Right forelimb (tissue), 1 donor: ENCODE results near the gene BRD1.
"Not testable (repeated sequence)": the region's sequence is repeated elsewhere in the genome, so short reads cannot be mapped to it uniquely, and the experiment has no call there.

Experiments used
- DNase-seq: peaks from one replicate; pipeline ENCODE4 v3.0.0-alpha.2; 2018

BRD1 gene

GRCh38 chr22:49825944-49826602 is 1.6 kb downstream of the BRD1 start:
- DNase-seq, result no peak

GRCh38 chr22:49825436-49825835 is 2.2 kb downstream of the BRD1 start:
- DNase-seq, result no peak

- no peak for DNase-seq
Observed at GRCh38 chr22:49824936-49825335, 2.7 kb downstream of the BRD1 start.

DNA sequence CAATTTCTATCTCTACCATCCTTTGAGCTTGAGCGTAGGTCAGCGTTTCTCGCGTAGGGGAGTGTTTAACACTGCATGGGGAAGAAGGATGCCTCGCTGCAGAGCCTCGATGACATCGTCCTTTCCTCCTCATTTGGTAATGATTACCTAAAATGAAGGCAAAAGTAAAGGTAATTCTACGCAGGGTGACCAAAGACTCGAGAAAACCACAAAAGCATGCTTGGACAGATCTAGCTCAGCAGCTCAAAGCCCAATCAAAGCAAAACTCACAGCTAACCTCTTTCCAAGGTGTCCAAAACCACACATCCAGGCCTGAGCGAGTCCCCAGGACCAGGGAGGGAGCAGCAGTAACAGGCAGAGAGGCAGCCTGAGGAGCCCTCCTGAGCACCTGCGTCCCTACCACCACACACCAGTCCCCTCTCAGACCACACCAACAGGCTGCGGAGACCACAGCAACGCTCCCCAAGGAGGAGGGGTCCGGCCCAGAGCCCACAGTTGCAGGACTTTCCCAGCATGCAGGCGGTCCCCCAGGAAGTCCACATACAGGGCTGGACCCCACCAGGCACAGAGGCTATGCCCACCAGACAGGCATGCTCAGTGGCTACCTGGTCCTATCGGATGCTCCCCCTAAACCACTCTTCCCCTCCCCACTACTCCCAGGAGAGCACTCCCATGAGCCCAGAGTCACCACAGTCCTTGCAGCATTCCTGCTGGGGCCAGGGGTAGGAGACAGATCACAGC is 3.3 kb downstream of the BRD1 start:
- no peak for DNase-seq

GRCh38 chr22:49823289-49824045 is 4.2 kb downstream of the BRD1 start:
- DNase-seq, result no peak

DNA sequence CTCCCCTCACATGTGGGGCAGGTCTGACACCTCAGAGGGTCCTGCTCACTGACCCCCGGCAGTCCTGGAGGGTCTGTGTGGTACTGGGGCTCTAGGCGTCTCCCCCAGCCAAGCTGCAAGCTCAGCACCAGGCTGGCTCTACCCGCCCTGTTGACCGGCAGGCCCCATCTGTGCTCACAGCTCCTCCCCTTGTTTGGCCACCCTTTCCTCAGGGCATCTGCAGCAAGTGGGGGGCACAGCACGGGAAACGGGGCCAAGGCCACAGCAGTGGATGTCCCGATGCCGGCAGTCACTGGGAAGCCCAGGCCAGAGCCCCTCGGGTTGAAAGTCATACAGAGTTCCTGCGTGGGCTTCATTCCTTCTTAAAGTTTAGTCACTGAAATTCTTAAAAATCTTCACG is 5.9 kb downstream of the BRD1 start:
- not testable (repeated sequence) for DNase-seq

- no peak for DNase-seq
Observed at GRCh38 chr22:49820984-49821383, 6.7 kb downstream of the BRD1 start.

GRCh38 chr22:49817359-49817758 is 10.3 kb downstream of the BRD1 start:
- no peak for DNase-seq

- DNase-seq, result no peak
Observed at GRCh38 chr22:49815641-49816091, 12.0 kb downstream of the BRD1 start.

DNA sequence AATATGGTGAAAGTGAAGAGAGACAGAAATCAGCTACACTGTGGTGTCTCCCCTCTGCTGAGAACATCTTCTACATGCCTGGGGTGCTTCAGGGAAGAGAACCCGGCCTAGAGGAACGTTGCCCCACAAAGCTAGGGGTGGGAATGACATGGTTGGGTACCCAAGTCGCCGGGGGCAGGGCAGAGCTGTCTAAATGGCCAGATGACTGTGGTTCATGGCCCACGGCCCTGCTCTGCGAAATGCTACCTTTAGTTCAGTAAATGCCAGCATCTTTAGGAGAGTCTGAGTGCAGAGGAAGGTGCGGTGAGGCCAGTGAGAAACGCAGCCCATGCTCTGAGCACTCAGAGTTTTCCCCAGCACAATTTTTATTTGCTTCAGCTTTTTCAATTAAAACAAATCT is 12.8 kb downstream of the BRD1 start:
- DNase-seq, result no peak

GRCh38 chr22:49814164-49814686 is 13.4 kb downstream of the BRD1 start:
- DNase-seq, result no peak

DNA sequence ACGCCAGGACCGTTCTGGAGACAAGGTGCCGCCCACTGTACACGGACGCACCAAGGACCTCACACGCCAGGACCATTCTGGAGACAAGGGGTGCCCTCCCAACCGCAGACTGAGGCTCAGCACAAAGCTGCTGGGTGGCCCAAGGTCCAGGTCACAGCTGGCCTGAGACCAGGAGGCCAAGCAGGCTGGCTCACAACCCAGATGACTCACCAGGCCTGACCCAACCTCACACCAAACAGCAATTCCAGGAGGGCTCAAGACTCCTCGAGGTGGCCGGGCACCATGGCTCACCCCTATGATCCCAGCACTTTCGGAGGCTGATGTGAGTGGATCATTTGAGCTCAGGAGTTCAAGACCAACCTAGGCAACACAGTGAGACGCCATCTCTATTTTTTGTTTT is 14.8 kb downstream of the BRD1 start:
- DNase-seq, result no peak

GRCh38 chr22:49811020-49811791 is 16.5 kb downstream of the BRD1 start:
- DNase-seq, result no peak

DNA sequence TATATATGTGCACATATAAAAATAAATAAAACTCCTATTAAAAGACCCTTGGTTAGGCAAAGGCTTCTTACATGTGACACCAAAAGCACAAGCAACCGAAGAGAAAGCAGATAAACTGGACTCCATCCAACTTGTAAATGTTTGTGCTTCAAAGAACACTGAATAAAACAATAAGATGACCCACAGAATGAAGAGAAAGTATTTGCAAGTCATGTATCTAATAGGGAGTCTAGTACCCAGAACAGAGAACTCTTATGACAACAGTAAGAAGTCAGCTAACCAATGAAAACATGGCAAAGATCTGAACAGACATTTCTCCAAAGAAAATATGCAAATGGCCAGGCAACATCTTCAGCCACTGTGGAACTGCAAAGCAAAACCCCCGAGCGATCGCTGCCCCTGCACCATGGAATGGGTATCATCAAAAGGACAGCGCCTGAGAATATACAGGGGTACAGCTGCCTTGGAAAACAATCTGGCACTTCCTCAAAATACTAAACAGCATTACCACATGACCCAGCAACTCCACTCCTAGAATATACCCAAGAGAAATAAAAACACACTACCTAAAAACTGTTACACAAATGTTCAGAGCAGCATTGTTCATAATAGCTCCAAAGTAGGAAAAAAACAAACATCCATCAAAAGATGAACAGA is 17.2 kb downstream of the BRD1 start:
- no peak for DNase-seq

DNA sequence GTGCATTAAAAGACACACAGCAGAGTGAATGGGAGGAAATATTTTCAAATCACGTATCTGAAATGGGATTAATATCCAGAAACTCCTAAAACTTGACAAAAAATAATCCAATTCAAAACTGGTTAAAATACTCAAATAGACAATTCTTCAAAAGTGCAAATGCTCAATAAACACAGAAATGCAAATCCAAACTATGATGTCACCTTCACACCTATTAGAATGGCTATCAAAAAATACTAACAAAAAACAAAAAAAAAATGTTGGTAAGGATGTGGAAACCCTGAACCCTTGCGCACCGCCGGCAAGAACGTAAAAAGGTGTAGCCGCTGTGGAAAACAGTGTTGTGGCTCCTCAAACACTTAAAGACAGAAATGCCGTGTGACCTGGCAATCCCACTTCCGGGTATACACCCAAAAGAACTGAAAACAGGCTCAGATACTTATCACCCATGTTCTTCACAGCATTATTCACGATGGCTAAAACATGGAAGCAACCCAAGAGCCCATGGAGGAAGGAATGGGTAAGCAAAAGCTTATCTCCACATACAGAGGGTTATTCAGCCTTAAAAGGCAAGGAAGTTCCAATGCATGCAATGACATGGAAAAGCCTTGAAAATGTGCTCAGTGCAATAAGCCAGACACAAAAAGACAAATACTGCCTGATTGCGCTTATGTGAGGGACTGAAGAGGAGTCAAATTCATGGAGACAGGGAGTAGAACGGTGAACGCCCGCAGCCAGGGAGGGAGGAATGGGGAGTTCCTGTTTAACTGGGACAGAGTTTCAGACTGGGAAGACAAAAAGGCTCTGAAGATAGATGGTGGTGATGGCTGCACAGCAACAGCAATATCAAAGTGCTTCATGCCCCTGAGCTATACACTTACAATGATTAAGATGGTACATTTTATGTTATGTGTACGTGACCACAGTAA is 19.6 kb downstream of the BRD1 start:
- no peak for DNase-seq

DNA sequence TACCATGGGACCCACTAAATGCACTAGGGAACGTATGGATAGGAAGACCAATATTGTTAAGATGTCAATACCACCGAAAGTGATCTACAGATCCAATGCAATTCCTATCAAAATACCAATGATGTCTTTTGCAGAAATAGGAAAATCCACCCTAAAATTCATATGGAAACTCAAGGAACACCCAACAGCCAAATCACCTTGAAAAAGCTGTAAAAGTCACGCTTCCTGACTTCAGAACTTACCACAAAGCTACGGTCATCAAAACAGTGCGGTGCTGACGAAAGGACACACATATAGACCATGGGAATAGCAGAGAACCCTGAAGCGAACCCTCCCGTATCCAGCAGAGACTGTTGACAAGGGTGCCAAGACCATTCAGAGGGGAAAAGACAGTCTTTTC is 20.5 kb downstream of the BRD1 start:
- no peak for DNase-seq

- no peak for DNase-seq
Observed at GRCh38 chr22:49803737-49804375, 23.8 kb downstream of the BRD1 start.

DNA sequence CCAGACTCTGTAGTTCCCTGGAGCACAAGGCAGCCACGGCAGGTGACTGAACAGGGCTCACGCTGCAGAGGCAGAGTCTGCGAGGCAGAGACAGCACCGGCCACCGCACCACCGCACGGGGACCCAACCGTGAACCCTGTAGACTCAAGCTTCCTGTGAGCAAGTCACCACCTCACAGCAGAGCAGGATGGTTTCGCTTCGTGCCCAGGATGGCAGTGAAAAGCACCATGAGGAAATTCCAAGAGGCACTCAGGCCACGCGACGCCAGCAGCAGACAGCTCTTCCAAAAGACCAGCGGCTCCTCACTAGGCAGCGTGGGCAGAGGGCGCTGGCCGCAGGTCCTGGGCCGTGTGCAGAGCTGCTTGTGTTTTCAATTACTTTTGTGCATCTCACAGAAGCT is 24.5 kb downstream of the BRD1 start:
- DNase-seq, result no peak

DNA sequence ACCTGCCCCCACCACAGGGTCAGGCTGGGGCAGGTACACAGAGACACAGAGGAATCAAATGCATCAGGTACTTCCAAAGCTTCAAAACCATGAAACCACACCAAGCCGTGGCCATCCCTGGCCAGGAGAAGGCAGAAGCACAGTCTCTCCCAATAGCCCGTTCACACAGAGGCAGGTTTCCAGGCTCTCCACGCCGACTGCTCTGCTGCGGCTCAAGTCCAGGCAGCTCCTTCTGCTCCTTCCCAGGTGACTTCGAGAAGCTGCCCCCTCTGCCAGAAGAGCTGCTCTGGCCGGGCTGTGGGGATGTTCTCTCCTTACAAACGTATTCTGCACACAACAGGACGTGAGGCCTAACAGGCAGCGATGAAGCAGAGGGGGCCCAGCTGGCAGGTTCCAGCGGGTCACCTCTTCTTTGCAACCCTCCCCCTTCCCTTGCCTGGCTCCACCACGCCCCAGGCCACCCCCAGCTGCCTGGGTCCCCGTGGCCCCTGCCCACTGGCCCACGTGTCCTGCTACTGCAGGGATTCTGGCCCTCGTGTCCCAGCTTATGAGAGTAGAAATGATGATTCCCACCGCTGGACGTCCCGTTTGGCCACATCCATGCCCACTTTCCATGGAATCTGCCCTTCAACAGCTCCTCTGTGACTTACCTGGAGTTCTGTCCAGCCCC is 26.1 kb downstream of the BRD1 start:
- DNase-seq, result no peak
